Measurements from ENCODE around the gene SASH1.

DNA sequence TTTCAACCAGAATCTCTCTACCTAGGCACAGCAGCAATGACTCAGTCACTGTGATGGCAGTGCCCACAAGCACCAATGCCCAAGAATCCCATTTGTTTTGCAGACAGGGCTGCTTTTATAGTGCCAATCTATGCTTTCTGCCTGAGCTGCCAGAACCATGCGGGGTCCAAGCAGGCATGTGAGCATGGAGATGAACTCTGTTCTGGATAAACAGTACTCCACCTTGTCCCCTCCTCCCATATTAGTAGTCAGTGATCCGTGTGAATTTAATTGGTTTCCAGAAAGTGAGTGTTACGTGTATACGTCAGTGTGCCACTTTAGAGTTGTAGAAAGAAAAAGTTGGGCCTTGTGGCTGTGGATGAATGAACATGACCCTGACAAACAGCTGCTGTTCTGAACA lies 79.4 kb downstream of the SASH1 start:
- TF ChIP-seq, protein P1, sequence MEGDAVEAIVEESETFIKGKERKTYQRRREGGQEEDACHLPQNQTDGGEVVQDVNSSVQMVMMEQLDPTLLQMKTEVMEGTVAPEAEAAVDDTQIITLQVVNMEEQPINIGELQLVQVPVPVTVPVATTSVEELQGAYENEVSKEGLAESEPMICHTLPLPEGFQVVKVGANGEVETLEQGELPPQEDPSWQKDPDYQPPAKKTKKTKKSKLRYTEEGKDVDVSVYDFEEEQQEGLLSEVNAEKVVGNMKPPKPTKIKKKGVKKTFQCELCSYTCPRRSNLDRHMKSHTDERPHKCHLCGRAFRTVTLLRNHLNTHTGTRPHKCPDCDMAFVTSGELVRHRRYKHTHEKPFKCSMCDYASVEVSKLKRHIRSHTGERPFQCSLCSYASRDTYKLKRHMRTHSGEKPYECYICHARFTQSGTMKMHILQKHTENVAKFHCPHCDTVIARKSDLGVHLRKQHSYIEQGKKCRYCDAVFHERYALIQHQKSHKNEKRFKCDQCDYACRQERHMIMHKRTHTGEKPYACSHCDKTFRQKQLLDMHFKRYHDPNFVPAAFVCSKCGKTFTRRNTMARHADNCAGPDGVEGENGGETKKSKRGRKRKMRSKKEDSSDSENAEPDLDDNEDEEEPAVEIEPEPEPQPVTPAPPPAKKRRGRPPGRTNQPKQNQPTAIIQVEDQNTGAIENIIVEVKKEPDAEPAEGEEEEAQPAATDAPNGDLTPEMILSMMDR (IDR thresholded peaks at IDR 0.05; ENCODE audit: low read length): no peak
- TF ChIP-seq EZH2 (IDR thresholded peaks at IDR 0.05; ENCODE audit: borderline replicate concordance, low read length): no peak
